ENCODE measurements around the gene PDHX. TPM values are rescaled to one million over a fixed set of nuclear protein-coding genes. Genes with fewer than 3 reads are reported as not detected.

The PDHX gene
- total RNA-seq, 2 experiments from 2014 or later = 17.3 to 17.4 TPM

GRCh38 chr11:34916843-34917770, 689 bp downstream of the PDHX start:
- Mint-ChIP-seq H3K4me3 (peak overlapping the region; percentile 96), H3K27ac (peak overlapping the region; percentile 93), H3K27me3 (no peaks in the 10 kb centered on the region), H3K9me3 (no peaks in the 10 kb centered on the region), H3K4me1 (ENCODE audit: low read depth) (peaks cover 62% of the 10 kb centered on the region), H3K36me3 (ENCODE audit: low read depth) (peaks cover 27% of the 10 kb centered on the region)
- CTCF ChIA-PET = interaction anchor here (0.6 kb wide), 1 partner anchor 811 kb away, joined by 3 read pairs; no protein-coding TSS in a partner anchor
- Histone ChIP-seq H3K9me3 (ENCODE audit: control insufficient read depth in 1 of 2, insufficient read depth in 1 of 2, low read length in 2 of 2) (no peaks in the 10 kb centered on the region), H3K4me3 (ENCODE audit: low read length) (peak overlapping the region; percentile 94), H3K27me3 (ENCODE audit: control insufficient read depth in 1 of 2, insufficient read depth in 2 of 2, low read length in 2 of 2) (no peaks in the 10 kb centered on the region), H3K4me1 (ENCODE audit: insufficient read depth, low read length) (peaks cover 24% of the 10 kb centered on the region), H3K36me3 (ENCODE audit: insufficient read depth, low read length) (no peaks in the 10 kb centered on the region), H3K27ac (ENCODE audit: low read depth in 1 of 2, low read length in 2 of 2) (peak overlapping the region; percentile 80 to 93)
- TF ChIP-seq CTCF (IDR thresholded peaks at IDR 0.05) = no peak
- ATAC-seq (ENCODE audit: poor library complexity) (peak; percentile 9), DNase-seq (peak in 1 of 14 experiments; percentile 4)
- POLR2A ChIA-PET = interaction anchor here (0.7 to 2.4 kb wide), 7 partner anchors 9 to 811 kb away, joined by 3 to 14 read pairs (median 3); partner anchors contain the start of gene NAT10
- intact Hi-C loops (cut with DNase I, micrococcal nuclease) = loop anchor here (2.0 to 10.0 kb wide), 7 partner anchors 480 to 1882 kb away; partner anchors contain the start of genes NAT10 (in 2 of the 2), CAT (in 1 of the 2), COMMD9 (in 1 of the 2) and FBXO3 (in 1 of the 2)

- no peaks in the 10 kb centered on the region for H3K36me3 ChIP-seq (ENCODE audit: insufficient read depth, low read length)
- Mint-ChIP-seq H3K4me1 (ENCODE audit: low read depth) (peaks cover 46% of the 10 kb centered on the region), H3K4me3 (no peak overlapping the region), H3K9me3 (no peaks in the 10 kb centered on the region), H3K27ac (peak overlapping the region; percentile 52), H3K27me3 (no peaks in the 10 kb centered on the region), H3K36me3 (ENCODE audit: low read depth) (peaks cover 3% of the 10 kb centered on the region)
- H3K4me1 ChIP-seq (ENCODE audit: insufficient read depth, low read length) = peaks cover 9% of the 10 kb centered on the region
- intact Hi-C loops (cut with DNase I, micrococcal nuclease) = loop anchor here (5.0 to 10.0 kb wide), 4 partner anchors 224 to 1344 kb away; no protein-coding TSS in a partner anchor
- no peak for ATAC-seq (ENCODE audit: poor library complexity)
- no peak for TF ChIP-seq CTCF (IDR thresholded peaks at IDR 0.05)
- H3K27me3 ChIP-seq (ENCODE audit: control insufficient read depth in 1 of 2, insufficient read depth in 2 of 2, low read length in 2 of 2) = no peaks in the 10 kb centered on the region
- ChIA-PET POLR2A (no interaction called here), CTCF (no interaction called here)
- H3K27ac ChIP-seq (ENCODE audit: low read depth in 1 of 2, low read length in 2 of 2) = no peak overlapping the region
- no peak overlapping the region for H3K4me3 ChIP-seq (ENCODE audit: low read length)
- H3K9me3 ChIP-seq (ENCODE audit: control insufficient read depth in 1 of 2, insufficient read depth in 1 of 2, low read length in 2 of 2) = no peaks in the 10 kb centered on the region
- no peak for DNase-seq
These were observed 4.7 kb downstream of the PDHX start for GRCh38 chr11:34921156-34921555.

GRCh38 chr11:34924714-34925113, 8.3 kb downstream of the PDHX start:
- TF ChIP-seq CTCF (IDR thresholded peaks at IDR 0.05) = no peak
- no peaks in the 10 kb centered on the region for H3K27me3 Mint-ChIP-seq
- no peak overlapping the region for H3K27ac Mint-ChIP-seq
- Histone ChIP-seq H3K4me1 (ENCODE audit: insufficient read depth, low read length) (no peaks in the 10 kb centered on the region), H3K9me3 (ENCODE audit: control insufficient read depth in 1 of 2, insufficient read depth in 1 of 2, low read length in 2 of 2) (no peaks in the 10 kb centered on the region), H3K36me3 (ENCODE audit: insufficient read depth, low read length) (no peaks in the 10 kb centered on the region), H3K27me3 (ENCODE audit: control insufficient read depth in 1 of 2, insufficient read depth in 2 of 2, low read length in 2 of 2) (no peaks in the 10 kb centered on the region), H3K4me3 (ENCODE audit: low read length) (no peak overlapping the region), H3K27ac (ENCODE audit: low read depth in 1 of 2, low read length in 2 of 2) (no peak overlapping the region)
- DNase-seq (no peak), ATAC-seq (ENCODE audit: poor library complexity) (no peak)
- peaks cover 3% of the 10 kb centered on the region for H3K36me3 Mint-ChIP-seq (ENCODE audit: low read depth)
- CTCF ChIA-PET = interaction anchor here (3.3 kb wide), 1 partner anchor 467 kb away, joined by 13 read pairs; no protein-coding TSS in a partner anchor
- intact Hi-C loops (cut with DNase I, micrococcal nuclease) = loop anchor here (5.0 to 10.0 kb wide), 6 partner anchors 73 to 1340 kb away; no protein-coding TSS in a partner anchor
- no peak overlapping the region for H3K4me3 Mint-ChIP-seq
- POLR2A ChIA-PET = interaction anchor here (0.6 to 1.0 kb wide), 3 partner anchors 253 to 461 kb away, joined by 3 read pairs; no protein-coding TSS in a partner anchor
- no peaks in the 10 kb centered on the region for H3K9me3 Mint-ChIP-seq
- peaks cover 29% of the 10 kb centered on the region for H3K4me1 Mint-ChIP-seq (ENCODE audit: low read depth)

All from CD4-positive, alpha-beta T cell (primary cell).